Activated CD8-positive, alpha-beta T cell treated with anti-CD3 and anti-CD28 coated beads for 36 hours (primary cell): ENCODE measurements around the gene LRMDA. TPM values are rescaled to one million over a fixed set of nuclear protein-coding genes. Genes with fewer than 3 reads are reported as not detected.

Experiments
- ATAC-seq: fragments of 200-7000 bp; cut with Tn5 transposase; one replicate; pipeline ENCODE4 v1.10.0; 2021; ENCODE audit warnings: mild to moderate bottlenecking, moderate library complexity
- CTCF ChIA-PET: fragments of 350-600 bp; sonication (Branson Sonifier 250); formaldehyde crosslinking; loops from one replicate; lab custom pipeline; 2021; ENCODE audit warnings: antibody characterized with exemption; lab: Charles Lee
- POLR2A ChIA-PET: fragments of 350-600 bp; sonication (Branson Sonifier 250); formaldehyde crosslinking; loops from one replicate; lab custom pipeline; 2021; ENCODE audit warnings: antibody characterized with exemption; lab: Charles Lee
- DNase-seq: peaks from one replicate; pipeline ENCODE4 v3.0.0-alpha.2; 2020
- H3K27ac Mint-ChIP-seq: one replicate; pipeline ENCODE4 v1.8.0; 2021; ENCODE audit warnings: mild to moderate bottlenecking, mixed read lengths
- H3K27me3 Mint-ChIP-seq: one replicate; pipeline ENCODE4 v1.8.0; 2021; ENCODE audit warnings: mixed read lengths
- H3K36me3 Mint-ChIP-seq: one replicate; pipeline ENCODE4 v1.8.0; 2021; ENCODE audit warnings: low read depth, mixed read lengths
- H3K4me1 Mint-ChIP-seq: one replicate; pipeline ENCODE4 v1.8.0; 2021; ENCODE audit warnings: low read depth, mixed read lengths
- H3K4me3 Mint-ChIP-seq: one replicate; pipeline ENCODE4 v1.8.0; 2021; ENCODE audit warnings: mild to moderate bottlenecking, moderate library complexity, mixed read lengths
- H3K9me3 Mint-ChIP-seq: one replicate; pipeline ENCODE4 v1.8.0; 2021; ENCODE audit warnings: mixed read lengths
- CTCF ChIP-seq: fragments of 200-600 bp; IDR thresholded peaks from one replicate; pipeline ENCODE4 v1.8.0; 2022; ENCODE audit warnings: antibody characterized with exemption, mild to moderate bottlenecking
- intact Hi-C: fragments of 100-400 bp; cut with micrococcal nuclease; formaldehyde crosslinking; loops from one replicate; pipeline ENCODE4 v1.10.0; 2022
- total RNA-seq, 2 experiments: library from RNA; stranded (reverse); gene quantifications; one replicate each; pipeline ENCODE4 v1.2.3, GENCODE V29; 2021

The LRMDA gene
- total RNA-seq, 2 experiments from 2014 or later = not detected

- Mint-ChIP-seq H3K27me3 (no peaks in the 10 kb centered on the region), H3K36me3 (no peaks in the 10 kb centered on the region), H3K4me1 (no peaks in the 10 kb centered on the region), H3K9me3 (peaks cover 4% of the 10 kb centered on the region), H3K4me3 (no peak overlapping the region), H3K27ac (no peak overlapping the region)
- ATAC-seq = no peak
- ChIA-PET CTCF (no interaction called here), POLR2A (no interaction called here)
- DNase-seq = no peak
- intact Hi-C loops = no loop called here
- no peak for TF ChIP-seq CTCF
Observed at GRCh38 chr10:76356557-76356956, 925.1 kb downstream of the LRMDA start.

- no peaks in the 10 kb centered on the region for H3K27me3 Mint-ChIP-seq
- no peak for ATAC-seq
Observed at GRCh38 chr10:76357726-76358415, 926.4 kb downstream of the LRMDA start.

GRCh38 chr10:76358743-76359395 lies 927.4 kb downstream of the LRMDA start:
- peaks cover 4% of the 10 kb centered on the region for H3K9me3 Mint-ChIP-seq

More at GRCh38 chr10:76357726-76358415, 926.4 kb downstream of the LRMDA start:
- CTCF ChIA-PET = no interaction called here
- H3K36me3 Mint-ChIP-seq = no peaks in the 10 kb centered on the region
- no peak overlapping the region for H3K27ac Mint-ChIP-seq
- no peak for DNase-seq
- peaks cover 4% of the 10 kb centered on the region for H3K9me3 Mint-ChIP-seq
- H3K4me3 Mint-ChIP-seq = no peak overlapping the region
- POLR2A ChIA-PET = interaction anchor here (0.7 kb wide), 1 partner anchor 12 kb away, joined by 3 read pairs; no protein-coding TSS in a partner anchor
- TF ChIP-seq CTCF = no peak
- intact Hi-C loops = no loop called here
- no peaks in the 10 kb centered on the region for H3K4me1 Mint-ChIP-seq

GRCh38 chr10:76375761-76376160 lies 944.3 kb downstream of the LRMDA start:
- Mint-ChIP-seq H3K9me3 (no peaks in the 10 kb centered on the region), H3K4me1 (no peaks in the 10 kb centered on the region), H3K27me3 (no peaks in the 10 kb centered on the region), H3K27ac (no peak overlapping the region), H3K36me3 (no peaks in the 10 kb centered on the region), H3K4me3 (no peak overlapping the region)
- intact Hi-C loops = no loop called here
- ATAC-seq (no peak), DNase-seq (no peak)
- no peak for TF ChIP-seq CTCF
- CTCF ChIA-PET = no interaction called here
- POLR2A ChIA-PET = no interaction called here

More at GRCh38 chr10:76358743-76359395, 927.4 kb downstream of the LRMDA start:
- H3K36me3 Mint-ChIP-seq = no peaks in the 10 kb centered on the region
- TF ChIP-seq CTCF = no peak
- H3K27ac Mint-ChIP-seq = no peak overlapping the region
- CTCF ChIA-PET = no interaction called here
- no peaks in the 10 kb centered on the region for H3K27me3 Mint-ChIP-seq
- no peak overlapping the region for H3K4me3 Mint-ChIP-seq
- POLR2A ChIA-PET = no interaction called here
- no peaks in the 10 kb centered on the region for H3K4me1 Mint-ChIP-seq
- intact Hi-C loops = no loop called here
- ATAC-seq (no peak), DNase-seq (no peak)

DNA sequence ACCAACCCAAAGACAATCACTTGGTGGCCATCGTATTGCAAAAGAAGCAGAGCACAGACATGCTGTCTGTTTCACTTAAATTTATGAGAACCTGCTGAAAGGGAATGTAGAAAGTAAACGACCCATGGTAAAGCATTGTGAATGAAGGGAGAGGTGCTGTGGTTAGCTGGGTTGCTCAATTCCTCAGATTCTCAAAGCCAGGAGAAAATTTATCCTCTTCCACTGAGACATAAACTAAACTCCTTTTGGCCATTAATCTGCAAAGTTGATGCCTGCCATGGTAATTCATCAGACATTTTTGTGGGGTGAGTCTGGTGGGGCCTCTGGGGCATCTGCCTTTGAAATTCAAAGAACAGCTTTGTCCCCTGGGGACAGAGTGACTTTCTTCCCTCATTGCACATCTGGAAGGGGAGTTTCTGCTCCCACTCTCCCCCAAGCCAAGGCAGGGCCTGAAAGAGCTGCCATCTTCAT lies 951.0 kb downstream of the LRMDA start:
- TF ChIP-seq CTCF = no peak
- H3K4me1 Mint-ChIP-seq = no peaks in the 10 kb centered on the region
- H3K27me3 Mint-ChIP-seq = no peaks in the 10 kb centered on the region
- no peak overlapping the region for H3K4me3 Mint-ChIP-seq
- POLR2A ChIA-PET = no interaction called here
- no peak overlapping the region for H3K27ac Mint-ChIP-seq
- DNase-seq (no peak), ATAC-seq (no peak)
- no peaks in the 10 kb centered on the region for H3K9me3 Mint-ChIP-seq
- H3K36me3 Mint-ChIP-seq = no peaks in the 10 kb centered on the region
- intact Hi-C loops = no loop called here
- CTCF ChIA-PET = no interaction called here
